Measurements from ENCODE around the gene SNX6. TPM values are rescaled to one million over a fixed set of nuclear protein-coding genes. Genes with fewer than 3 reads are reported as not detected.

The SNX6 gene
- total RNA-seq, result 80.0 and 92.0 TPM in 2 replicates
- long read RNA-seq, transcript SNX6-201 (14 exons, 2,001 nt), result major isoform, 488 of 647 reads
- long read RNA-seq, transcript SNX6-202 (13 exons, 3,398 nt), result minor isoform, 38 of 647 reads
- long read RNA-seq, partial matches to known transcripts, result 51 of 647 reads
- long read RNA-seq, other reads (novel, unspliced or antisense), result 70 of 647 reads

DNA sequence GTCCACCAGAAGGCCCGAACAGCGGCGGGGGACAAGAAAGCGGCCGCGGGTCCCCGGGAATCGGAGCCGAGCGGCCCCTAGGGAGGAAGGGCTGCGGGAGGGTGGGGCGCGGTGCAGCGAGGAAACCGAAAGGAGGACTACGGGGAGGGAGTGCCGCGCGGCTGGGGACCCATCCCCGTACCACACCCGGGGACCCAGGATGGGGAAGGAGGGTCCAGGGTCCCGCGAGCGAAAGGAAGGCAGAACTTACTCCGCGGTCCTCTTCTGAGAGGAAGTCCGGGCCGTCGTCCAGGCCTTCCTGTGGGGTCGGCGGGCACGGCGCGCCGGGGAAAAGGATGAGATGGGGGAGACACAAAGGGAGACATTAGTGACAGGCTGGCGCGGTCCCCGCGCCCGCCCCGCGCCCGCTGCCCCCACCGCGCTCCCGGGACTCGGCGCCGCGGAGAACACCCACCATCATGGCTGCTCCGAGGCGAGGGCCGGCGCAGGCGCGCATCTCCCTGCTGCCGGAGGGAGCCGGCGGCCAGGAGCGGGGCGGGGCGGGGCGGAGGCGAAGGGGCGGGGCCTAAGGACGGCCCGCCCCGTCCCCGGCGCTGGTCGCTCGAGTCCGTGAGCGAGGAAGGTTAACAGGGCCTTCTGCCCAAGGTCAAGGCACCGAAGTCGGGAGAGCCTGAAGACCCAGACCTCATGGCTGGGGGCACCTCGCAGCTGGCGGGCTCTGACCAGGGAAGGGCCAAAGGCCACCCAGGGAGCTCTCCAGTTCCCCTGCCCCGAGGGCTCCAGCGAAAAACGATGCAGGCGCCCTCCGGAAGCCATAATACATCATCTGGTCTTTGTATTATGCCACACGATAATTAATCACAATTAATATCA is at the start of gene SNX6:
SNX6 (minus strand) TSS at position 492 of the 873 bp plus-strand sequence; CDS start at position 460, 32 bp downstream.
- TF ChIP-seq, protein P1, sequence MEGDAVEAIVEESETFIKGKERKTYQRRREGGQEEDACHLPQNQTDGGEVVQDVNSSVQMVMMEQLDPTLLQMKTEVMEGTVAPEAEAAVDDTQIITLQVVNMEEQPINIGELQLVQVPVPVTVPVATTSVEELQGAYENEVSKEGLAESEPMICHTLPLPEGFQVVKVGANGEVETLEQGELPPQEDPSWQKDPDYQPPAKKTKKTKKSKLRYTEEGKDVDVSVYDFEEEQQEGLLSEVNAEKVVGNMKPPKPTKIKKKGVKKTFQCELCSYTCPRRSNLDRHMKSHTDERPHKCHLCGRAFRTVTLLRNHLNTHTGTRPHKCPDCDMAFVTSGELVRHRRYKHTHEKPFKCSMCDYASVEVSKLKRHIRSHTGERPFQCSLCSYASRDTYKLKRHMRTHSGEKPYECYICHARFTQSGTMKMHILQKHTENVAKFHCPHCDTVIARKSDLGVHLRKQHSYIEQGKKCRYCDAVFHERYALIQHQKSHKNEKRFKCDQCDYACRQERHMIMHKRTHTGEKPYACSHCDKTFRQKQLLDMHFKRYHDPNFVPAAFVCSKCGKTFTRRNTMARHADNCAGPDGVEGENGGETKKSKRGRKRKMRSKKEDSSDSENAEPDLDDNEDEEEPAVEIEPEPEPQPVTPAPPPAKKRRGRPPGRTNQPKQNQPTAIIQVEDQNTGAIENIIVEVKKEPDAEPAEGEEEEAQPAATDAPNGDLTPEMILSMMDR (IDR thresholded peaks at IDR 0.05), result no peak
- DNase-seq (ENCODE audit: extremely low spot score, unreplicated experiment), result peak; percentile 94
- H3K4me1 Mint-ChIP-seq (ENCODE audit: unreplicated experiment), result peaks cover 12% of the 10 kb centered on the region
- H3K27ac Mint-ChIP-seq (ENCODE audit: unreplicated experiment), result peak within 1 kb of the TSS; percentile 80
- peak within 1 kb of the TSS; percentile 87 for H3K4me3 Mint-ChIP-seq (ENCODE audit: unreplicated experiment)
- H3K27me3 Mint-ChIP-seq (ENCODE audit: unreplicated experiment), result no peaks in the 10 kb centered on the region
- H3K36me3 Mint-ChIP-seq (ENCODE audit: unreplicated experiment), result peaks cover 1% of the 10 kb centered on the region
- no peaks in the 10 kb centered on the region for H3K9me3 Mint-ChIP-seq (ENCODE audit: unreplicated experiment)

DNA sequence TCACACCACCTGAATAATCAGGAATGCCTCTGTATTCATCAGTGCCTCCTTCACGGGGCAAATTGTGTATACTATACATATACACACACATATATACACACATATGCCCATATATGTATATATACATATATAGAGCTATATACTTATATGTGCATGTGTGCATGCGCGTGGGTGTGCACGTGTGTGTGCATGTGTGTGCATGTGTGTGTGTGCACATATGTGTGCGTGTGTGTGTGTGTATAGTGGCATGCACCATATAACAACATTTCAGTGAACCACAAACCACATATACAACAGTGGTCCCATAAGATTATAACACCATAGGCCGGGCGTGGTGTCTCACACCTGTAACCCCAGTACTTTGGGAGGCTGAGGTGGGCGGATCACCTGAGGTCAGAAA is 48.8 kb upstream of the SNX6 start:
- Mint-ChIP-seq H3K9me3 (ENCODE audit: unreplicated experiment) (no peaks in the 10 kb centered on the region), H3K27me3 (ENCODE audit: unreplicated experiment) (no peaks in the 10 kb centered on the region), H3K27ac (ENCODE audit: unreplicated experiment) (peak overlapping the region; percentile 78), H3K4me1 (ENCODE audit: unreplicated experiment) (peaks cover 12% of the 10 kb centered on the region), H3K36me3 (ENCODE audit: unreplicated experiment) (no peaks in the 10 kb centered on the region), H3K4me3 (ENCODE audit: unreplicated experiment) (no peak overlapping the region)
- TF ChIP-seq, protein P1 (IDR thresholded peaks at IDR 0.05), result no peak
- DNase-seq (ENCODE audit: extremely low spot score, unreplicated experiment), result no peak

- no peaks in the 10 kb centered on the region for H3K27me3 Mint-ChIP-seq (ENCODE audit: unreplicated experiment)
- peaks cover 12% of the 10 kb centered on the region for H3K4me1 Mint-ChIP-seq (ENCODE audit: unreplicated experiment)
- H3K9me3 Mint-ChIP-seq (ENCODE audit: unreplicated experiment), result no peaks in the 10 kb centered on the region
- no peaks in the 10 kb centered on the region for H3K36me3 Mint-ChIP-seq (ENCODE audit: unreplicated experiment)
- H3K4me3 Mint-ChIP-seq (ENCODE audit: unreplicated experiment), result no peak overlapping the region
- H3K27ac Mint-ChIP-seq (ENCODE audit: unreplicated experiment), result peak overlapping the region; percentile 78
- no peak for DNase-seq (ENCODE audit: extremely low spot score, unreplicated experiment)
- TF ChIP-seq, protein P1 (IDR thresholded peaks at IDR 0.05), result no peak
Measured at GRCh38 chr14:34678306-34678705, 48.4 kb upstream of the SNX6 start.

- no peak for DNase-seq (ENCODE audit: extremely low spot score, unreplicated experiment)
- Mint-ChIP-seq H3K9me3 (ENCODE audit: unreplicated experiment) (no peaks in the 10 kb centered on the region), H3K36me3 (ENCODE audit: unreplicated experiment) (no peaks in the 10 kb centered on the region), H3K4me3 (ENCODE audit: unreplicated experiment) (no peak overlapping the region), H3K4me1 (ENCODE audit: unreplicated experiment) (peaks cover 12% of the 10 kb centered on the region), H3K27ac (ENCODE audit: unreplicated experiment) (no peak overlapping the region), H3K27me3 (ENCODE audit: unreplicated experiment) (no peaks in the 10 kb centered on the region)
- TF ChIP-seq, protein P1 (IDR thresholded peaks at IDR 0.05), result no peak
Measured at GRCh38 chr14:34676516-34677211, 46.7 kb upstream of the SNX6 start.

DNA sequence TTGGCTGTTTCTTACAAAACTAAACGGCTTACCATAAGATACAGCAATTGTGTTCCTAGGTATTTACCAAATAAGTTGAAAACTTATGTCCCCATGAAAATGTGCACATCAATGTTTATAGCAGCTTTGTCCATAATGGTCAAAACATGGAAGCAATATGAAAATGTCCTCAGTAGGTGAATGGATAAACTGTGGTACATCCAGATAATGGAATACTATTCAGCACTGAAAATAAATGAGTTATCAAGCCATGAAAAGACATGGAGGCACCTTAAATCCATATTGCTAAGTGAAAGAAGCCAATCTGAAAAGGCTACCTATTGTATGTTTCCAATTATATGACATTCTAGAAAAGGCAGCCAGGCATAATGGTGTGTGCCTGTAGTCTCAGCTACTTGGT is 43.8 kb upstream of the SNX6 start:
- H3K4me3 Mint-ChIP-seq (ENCODE audit: unreplicated experiment), result no peak overlapping the region
- H3K36me3 Mint-ChIP-seq (ENCODE audit: unreplicated experiment), result no peaks in the 10 kb centered on the region
- H3K27ac Mint-ChIP-seq (ENCODE audit: unreplicated experiment), result no peak overlapping the region
- no peak for DNase-seq (ENCODE audit: extremely low spot score, unreplicated experiment)
- no peaks in the 10 kb centered on the region for H3K9me3 Mint-ChIP-seq (ENCODE audit: unreplicated experiment)
- TF ChIP-seq, protein P1 (IDR thresholded peaks at IDR 0.05), result no peak
- no peaks in the 10 kb centered on the region for H3K27me3 Mint-ChIP-seq (ENCODE audit: unreplicated experiment)
- peaks cover 12% of the 10 kb centered on the region for H3K4me1 Mint-ChIP-seq (ENCODE audit: unreplicated experiment)

All from osteocyte (in vitro differentiated cells).